ENCODE data around the gene HMCN2. TPM values are rescaled to one million over a fixed set of nuclear protein-coding genes. Genes with fewer than 3 reads are reported as not detected.

The HMCN2 gene
- total and polyA plus RNA-seq, 8 donors, result 0.31 to 3.9 (median 0.68) TPM

- H3K9me3 ChIP-seq, result no peaks in the 10 kb centered on the region
- no peak overlapping the region for H3K4me3 ChIP-seq
- ATAC-seq, result no peak
- no peak overlapping the region for H3K27ac ChIP-seq
- intact Hi-C loops (cut with DNase I), result no loop called here
- no peaks in the 10 kb centered on the region for H3K36me3 ChIP-seq
- no peak for TF ChIP-seq CTCF (IDR thresholded peaks at IDR 0.05)
- H3K27me3 ChIP-seq, result no peaks in the 10 kb centered on the region
- DNase-seq, result no peak
- H3K4me1 ChIP-seq, result no peaks in the 10 kb centered on the region
Observed at GRCh38 chr9:130354806-130355205, 89.2 kb downstream of the HMCN2 start.

DNA sequence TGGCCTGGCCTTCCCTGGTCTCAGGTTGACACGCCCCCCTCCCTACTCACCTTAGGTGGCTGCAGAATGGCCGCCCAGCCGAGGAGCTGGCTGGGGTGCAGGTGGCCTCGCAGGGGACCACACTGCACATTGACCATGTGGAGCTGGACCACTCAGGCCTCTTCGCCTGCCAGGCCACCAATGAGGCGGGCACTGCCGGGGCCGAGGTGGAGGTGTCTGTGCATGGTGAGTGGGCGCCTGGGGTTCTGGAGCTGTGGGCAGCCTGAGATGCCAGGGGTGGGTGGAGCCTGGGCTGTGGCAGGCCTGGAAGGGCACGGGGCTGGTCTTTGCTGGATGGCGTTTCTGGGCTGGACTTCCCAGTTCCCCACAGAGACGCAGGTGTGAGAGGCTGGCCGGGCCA lies 90.5 kb downstream of the HMCN2 start:
- no peak overlapping the region for H3K4me3 ChIP-seq
- H3K27ac ChIP-seq, result no peak overlapping the region
- intact Hi-C loops (cut with DNase I), result no loop called here
- H3K4me1 ChIP-seq, result no peaks in the 10 kb centered on the region
- no peaks in the 10 kb centered on the region for H3K27me3 ChIP-seq
- no peak for TF ChIP-seq CTCF (IDR thresholded peaks at IDR 0.05)
- no peak for ATAC-seq
- no peaks in the 10 kb centered on the region for H3K36me3 ChIP-seq
- no peaks in the 10 kb centered on the region for H3K9me3 ChIP-seq
- DNase-seq, result peak in 1 of 4 donors; percentile 75

- ATAC-seq (no peak), DNase-seq (no peak)
- H3K36me3 ChIP-seq, result no peaks in the 10 kb centered on the region
- TF ChIP-seq CTCF (IDR thresholded peaks at IDR 0.05), result no peak
- H3K4me1 ChIP-seq, result no peaks in the 10 kb centered on the region
- no peak overlapping the region for H3K4me3 ChIP-seq
- no peaks in the 10 kb centered on the region for H3K27me3 ChIP-seq
- intact Hi-C loops (cut with DNase I), result no loop called here
- H3K27ac ChIP-seq, result no peak overlapping the region
- no peaks in the 10 kb centered on the region for H3K9me3 ChIP-seq
Observed at GRCh38 chr9:130356877-130357584, 91.5 kb downstream of the HMCN2 start.

GRCh38 chr9:130358928-130359327 lies 93.4 kb downstream of the HMCN2 start:
- intact Hi-C loops (cut with DNase I), result no loop called here
- Histone ChIP-seq H3K9me3 (no peaks in the 10 kb centered on the region), H3K36me3 (no peaks in the 10 kb centered on the region), H3K27me3 (no peaks in the 10 kb centered on the region), H3K27ac (no peak overlapping the region), H3K4me1 (no peaks in the 10 kb centered on the region), H3K4me3 (no peak overlapping the region)
- DNase-seq (peak in 2 of 4 donors; percentile 19 to 24), ATAC-seq (no peak)
- no peak for TF ChIP-seq CTCF (IDR thresholded peaks at IDR 0.05)

DNA sequence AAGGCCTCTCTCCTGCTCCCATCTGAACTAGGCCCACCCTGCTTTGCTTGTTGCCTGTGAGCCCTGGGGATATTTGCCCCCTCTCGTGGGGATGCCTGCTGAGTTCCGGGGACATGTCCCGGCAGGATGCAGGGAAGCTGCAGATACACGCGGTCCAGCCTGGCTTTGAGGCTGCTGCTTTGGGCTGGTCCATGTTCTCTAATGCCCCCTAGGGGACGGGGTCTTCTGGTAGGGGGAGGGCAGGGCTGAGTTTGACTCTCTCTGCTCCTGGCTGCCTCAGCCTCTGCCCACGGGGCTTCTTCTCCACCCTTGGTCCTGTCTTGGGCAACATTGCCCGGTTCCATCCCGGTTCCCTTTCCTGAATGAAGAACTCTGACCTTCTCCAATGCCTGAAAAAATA lies 94.3 kb downstream of the HMCN2 start:
- no peaks in the 10 kb centered on the region for H3K9me3 ChIP-seq
- no peak for DNase-seq
- ATAC-seq, result no peak
- H3K36me3 ChIP-seq, result no peaks in the 10 kb centered on the region
- no peak overlapping the region for H3K4me3 ChIP-seq
- no peaks in the 10 kb centered on the region for H3K27me3 ChIP-seq
- TF ChIP-seq CTCF (IDR thresholded peaks at IDR 0.05), result no peak
- H3K4me1 ChIP-seq, result no peaks in the 10 kb centered on the region
- intact Hi-C loops (cut with DNase I), result no loop called here
- no peak overlapping the region for H3K27ac ChIP-seq

All from left lung (tissue), 10 donors.